ENCODE data around the gene KLF6.

The KLF6 gene

DNA sequence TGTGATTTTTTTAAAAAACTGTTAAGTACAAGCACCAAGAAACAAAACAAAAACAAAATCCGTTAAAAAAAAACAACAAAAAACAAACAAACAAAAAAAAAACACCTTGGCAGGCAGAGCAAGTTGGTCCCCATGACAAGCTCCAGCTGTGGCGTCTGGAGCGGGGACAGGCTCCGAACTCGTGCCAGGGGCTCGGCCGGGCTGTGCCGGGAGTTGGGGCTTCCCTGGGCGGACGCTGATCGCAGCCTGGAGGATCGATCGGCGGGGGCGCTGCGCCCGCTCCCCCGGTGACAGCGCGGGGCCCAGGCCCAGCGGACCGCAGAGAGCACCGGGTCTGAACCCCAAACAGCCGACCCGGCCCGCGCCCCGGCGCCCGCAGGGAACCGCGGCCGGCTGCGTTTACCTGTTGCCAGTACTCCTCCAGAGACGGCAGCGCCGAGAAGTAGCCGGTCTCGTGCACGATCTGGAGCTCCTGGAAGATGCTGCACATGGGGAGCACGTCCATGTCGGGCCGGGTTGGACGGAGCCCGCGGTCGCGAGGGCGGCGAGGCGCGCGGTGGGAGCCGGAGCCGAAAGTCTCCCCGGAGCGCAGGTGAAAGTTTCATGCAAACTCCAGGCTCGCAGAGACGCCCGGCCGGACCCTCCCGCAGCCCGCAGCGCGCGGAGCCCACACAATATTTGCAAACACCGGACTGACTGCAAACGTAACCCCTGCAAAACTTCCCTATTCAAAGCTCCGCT is at the start of gene KLF6:
KLF6 (minus strand) TSS at position 700 of the 741 bp plus-strand sequence; CDS start at position 505, 195 bp downstream.
- DNase-seq = no peak

DNA sequence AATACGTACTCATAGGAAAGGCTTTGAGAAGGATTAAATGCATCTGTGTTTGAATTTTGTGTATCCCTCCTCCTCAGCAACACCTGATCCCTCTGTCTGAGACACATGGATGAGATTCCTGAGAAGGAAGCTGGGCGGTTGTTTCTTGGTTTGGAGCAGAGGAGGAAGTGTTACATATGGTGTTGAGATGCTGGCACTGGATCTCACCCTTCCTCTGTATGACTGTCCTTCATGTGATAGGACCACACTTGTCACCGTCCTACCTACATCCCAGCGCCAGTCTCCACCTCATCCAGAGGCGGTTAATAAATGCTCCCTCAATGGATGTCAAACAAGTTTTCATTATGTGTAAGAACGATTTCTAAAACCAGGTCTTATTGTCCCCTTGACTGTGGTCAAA is 49.4 kb upstream of the KLF6 start:
- no peak for DNase-seq

DNA sequence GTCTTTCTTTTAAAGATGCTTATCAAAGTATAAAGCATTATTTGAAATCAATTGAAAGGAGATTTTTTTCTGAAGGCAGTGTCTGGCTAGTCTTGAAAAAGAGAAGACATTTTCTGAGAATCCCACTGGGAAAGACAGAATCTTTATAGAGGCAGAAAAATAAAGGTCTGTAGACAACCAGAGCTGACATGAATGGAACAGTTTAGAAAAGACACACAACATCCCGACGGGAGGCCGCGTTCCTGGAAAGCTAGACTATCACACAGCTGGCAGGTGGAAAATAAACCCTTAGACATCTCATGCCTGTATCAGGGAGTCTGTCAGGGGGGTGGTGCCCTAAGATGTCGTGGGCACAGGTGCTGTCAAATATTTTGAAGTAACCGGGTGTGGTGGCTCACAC is 48.0 kb upstream of the KLF6 start:
- no peak for DNase-seq

DNA sequence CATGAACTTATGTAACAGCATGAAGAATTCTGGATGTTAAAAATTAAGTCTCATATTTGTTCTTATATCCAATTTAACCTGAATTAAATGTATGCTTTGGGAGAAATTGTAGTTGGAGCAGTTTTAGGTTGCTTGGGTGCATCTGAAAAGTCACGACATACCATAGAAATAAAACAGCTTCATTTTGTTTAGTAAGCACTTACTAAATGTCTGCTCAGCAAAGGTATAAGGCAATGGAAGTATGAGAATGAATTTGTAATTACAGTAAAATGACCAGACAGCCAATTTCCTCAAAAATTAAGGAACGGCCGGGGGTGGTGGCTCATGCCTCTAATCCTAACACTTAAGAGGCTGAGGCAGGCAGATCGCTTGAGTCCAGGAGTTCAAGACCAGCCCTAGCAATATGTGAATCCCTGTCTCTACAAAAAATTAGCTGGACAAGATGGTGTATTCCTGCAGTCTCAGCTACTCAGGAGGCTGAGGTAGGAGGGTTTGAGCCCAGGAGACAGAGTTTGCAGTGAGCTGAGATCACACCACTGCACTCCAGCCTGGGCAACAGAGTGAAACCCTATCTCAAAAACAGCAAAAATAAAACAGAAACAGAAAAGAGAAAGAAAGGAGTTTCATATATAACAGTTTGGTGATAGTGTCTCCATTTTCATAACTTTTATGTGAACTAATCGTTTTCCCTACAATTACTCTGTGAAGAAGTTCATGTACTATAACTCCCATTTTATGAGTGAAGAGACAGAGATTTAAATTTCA is 47.2 kb upstream of the KLF6 start:
- DNase-seq = no peak

DNA sequence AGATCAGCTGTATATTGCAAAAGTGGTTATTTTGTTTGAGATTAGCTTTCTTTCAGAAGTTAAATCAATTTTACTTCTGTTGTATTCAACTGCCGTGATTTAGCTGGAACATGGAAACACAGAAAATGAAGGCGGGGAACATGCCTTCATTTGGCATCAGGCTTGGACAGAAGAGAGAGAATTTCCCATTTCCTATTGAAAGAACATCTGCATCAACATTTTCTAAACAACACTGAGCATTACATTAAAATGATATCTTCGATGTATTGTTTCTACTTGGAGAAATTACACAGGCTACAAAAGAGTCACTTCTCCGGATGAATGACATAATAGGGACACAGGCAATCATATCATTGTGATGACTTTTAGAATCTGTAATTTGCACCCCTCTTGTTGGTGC is 46.6 kb upstream of the KLF6 start:
- no peak for DNase-seq

DNA sequence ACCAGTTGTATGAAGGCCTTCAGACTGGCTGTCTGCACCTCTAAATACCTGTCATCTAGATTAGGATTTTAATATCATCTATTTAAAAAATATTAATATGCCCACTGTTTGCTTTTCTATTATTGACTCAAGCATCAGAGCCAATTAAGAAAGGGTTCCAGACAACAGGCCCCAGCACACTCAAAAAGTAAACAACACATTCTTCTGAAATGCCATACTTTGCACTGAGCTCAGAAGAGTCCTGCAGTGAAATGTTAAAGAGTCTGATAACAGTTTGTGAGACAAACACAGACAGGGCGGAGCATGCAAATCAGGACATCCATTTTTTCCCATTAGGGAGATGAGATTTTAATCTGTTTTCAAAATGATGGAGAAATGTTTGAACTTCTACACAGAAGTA is 45.9 kb upstream of the KLF6 start:
- DNase-seq = no peak

DNA sequence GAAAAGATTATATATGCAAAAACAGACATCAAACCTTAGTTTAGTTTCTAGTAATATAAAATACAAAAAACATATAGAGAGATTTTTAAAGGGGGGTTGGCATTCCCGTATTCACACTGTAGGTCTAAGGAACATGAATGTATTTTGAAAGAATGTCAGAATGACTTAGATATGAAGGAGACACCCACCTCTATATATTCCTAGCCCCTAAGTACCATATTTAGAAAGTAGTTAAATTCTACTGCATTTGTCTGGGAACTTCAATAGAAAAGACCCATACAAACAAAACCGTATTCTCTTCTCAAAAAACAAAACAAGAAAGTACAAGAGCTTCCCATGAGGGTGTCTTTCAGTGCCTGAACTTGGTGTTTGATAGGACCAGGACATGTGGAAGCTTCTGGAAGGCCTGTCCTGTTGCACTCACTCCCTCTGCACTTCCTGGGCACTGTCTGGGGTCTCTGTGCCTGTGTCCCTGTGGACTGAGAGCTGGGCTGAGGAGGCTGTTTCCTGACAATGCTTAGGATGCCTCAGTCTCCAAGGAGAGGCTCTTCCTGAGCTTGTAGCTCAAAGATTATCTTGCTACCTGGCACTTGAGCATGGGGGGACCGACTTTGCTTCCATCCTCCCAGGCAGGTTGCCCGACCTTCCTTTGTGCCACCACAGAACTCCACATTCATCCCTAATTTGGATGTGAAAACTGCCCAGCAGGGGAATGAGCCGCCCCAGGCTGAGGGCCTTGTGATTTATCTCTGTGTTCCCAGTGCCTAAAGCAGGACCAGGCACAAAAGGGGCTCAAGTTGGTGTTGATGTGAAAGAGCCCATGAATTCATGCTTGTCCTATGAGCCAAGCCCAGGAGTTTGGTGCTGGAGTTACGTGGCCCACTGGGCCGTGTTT is 44.4 kb upstream of the KLF6 start:
- DNase-seq = no peak

DNA sequence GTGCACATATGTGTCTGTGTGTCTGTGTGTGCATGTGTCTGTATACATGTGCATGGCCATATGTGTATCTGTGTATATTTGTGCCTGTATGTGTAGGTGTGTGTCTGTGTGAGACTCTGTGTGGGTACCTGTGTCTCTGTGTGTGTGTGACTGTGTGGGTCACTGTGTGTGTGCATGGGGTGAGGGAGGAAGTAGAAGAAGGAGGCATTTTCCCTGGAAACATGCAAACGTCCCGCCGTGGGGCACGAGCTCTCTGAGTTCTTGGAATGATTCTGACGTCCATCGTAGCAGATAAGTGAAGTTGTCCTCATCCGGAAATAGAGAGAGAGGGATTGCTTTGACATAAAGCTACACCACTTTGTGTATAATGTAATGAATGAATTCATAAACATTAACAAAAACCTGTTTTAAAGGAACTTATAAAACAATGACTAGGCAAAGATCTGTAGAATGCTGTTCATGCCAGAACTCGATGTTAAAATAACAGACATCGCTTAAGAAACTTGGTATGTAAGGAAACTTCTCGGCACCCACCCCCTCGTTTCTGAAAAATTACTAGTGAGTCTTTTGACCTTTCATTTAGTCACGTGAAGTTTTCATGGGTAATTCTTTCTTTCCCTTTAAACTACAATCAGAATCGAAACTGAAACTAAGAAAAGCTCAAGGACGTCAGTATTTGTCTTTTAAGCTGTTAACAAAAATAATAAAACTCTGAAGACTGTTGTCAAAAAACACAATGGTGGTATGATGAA is 43.6 kb upstream of the KLF6 start:
- no peak for DNase-seq

DNA sequence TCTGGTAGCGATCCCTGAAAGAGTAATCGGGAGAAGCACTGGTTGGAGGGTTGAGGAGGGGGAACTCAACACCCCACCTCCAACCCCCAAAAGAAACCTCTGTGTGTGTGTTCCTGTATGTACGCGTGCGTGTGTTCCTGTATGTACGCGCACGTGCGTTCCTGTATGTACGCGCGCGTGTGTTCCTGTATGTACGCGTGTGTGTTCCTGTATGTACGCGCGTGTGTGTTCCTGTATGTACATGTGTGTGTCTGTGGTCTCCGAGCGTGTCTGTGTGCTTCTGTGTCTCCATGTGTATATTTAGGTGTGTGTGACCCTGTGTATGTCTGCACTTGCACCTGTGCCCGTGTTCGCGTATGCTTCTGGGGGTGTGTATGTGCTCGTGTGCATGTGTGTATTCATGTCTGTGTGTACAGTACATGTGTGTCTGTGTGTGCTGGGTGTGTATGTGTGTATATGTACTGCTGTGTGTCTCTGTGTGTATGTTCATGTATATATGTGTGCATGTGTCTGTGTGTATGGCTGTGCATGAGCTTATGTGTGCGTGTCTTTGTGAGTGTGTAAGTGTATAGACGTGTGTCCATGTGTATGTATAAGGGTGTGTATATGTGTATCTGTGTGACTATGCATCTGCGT is 42.9 kb upstream of the KLF6 start:
- no peak for DNase-seq

DNA sequence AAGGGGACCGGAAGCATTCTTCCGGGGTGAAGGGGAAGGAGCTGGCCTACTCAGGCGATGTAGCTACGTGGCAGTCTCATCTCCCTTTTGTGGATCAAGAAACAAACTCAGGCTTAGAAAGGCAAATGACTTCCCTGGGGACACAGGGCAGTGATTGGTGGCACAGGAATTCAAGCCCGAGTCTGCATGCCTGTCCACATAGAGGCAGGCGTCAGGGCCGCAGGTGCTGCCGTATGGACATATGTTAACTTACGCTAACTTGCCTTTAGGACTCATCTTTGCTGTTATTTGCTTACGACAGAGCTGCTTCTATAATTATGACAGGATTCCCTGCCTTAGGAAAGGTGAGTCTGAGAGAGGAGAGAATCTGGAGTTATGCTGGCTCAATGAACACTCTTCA is 42.3 kb upstream of the KLF6 start:
- DNase-seq = no peak

DNA sequence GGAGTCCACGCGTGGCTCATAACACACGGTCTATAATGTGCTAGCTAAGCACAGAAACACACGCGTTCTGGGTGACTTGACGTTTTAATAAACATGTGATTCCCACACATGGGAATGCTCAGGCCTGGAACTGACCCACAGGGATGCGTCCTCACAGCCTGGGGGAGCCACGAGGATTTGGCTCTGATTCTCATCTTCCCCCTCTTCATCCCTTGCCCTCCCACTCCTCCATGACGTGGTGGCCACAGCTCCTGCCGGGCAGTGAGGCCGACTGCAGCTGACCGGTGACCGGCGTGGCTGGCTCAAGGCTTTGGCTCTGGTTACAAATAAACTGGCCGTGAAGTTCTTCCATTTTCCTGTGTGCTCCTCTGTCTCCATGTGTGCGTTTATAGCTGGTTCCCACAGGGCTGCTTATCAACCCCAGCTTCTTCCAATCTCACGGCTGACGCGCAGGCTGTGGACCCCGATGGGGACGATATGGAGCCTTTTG is 40.9 kb upstream of the KLF6 start:
- DNase-seq = no peak

DNA sequence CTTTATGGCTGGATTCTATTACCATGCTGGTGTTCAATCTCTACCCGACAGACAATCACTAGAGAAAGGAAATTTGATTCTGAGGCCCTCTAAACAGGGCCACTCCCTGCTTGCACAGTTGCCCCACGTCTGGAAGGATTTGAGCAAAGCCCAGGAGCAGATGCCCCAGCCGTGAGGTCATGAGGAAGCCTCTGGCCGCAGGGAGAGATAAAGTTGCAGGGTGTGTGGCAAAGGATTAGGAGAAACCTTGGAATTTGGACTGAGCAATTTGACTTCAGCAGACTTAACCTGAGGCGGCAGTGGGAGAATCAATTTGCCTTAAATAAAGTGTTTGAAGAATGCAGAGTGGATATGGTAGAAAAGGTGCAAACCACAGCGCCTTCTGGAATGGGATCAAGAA is 40.2 kb upstream of the KLF6 start:
- DNase-seq = no peak

DNA sequence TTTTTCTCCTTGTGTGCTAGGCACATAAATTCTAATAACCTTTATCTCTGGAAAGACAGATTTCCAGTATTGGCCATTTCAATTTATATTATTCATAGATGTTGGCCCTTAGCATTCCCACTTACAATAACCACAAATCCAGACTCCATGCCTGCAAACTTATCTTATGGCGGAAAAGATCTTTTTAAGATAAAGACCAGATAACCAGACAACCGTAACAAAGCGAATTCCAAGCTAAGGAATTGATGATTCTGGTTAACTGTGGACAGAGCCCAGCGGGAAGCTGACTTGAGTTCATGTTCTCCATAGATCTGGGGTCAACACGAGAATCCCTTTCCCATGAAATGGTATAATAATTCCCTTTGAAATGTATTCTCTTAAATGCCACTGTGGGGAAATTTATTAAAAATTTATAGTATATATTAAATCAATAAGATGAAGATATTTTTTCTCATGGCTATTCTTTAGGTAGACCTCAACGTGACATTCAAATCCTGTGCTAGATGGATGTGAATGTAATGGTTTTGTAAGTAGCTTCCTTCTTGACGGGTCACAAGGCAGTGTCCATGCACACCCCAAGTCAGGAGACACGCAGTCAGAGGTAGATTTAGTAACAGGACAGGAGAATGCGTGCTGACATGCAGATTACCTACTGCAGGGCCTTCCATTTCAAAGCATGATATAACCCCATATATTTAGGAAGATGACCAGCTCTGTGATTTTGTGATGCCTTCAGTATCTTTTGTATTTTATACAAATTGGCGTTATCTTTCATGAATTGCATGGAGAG is 37.7 kb upstream of the KLF6 start:
- DNase-seq = no peak

DNA sequence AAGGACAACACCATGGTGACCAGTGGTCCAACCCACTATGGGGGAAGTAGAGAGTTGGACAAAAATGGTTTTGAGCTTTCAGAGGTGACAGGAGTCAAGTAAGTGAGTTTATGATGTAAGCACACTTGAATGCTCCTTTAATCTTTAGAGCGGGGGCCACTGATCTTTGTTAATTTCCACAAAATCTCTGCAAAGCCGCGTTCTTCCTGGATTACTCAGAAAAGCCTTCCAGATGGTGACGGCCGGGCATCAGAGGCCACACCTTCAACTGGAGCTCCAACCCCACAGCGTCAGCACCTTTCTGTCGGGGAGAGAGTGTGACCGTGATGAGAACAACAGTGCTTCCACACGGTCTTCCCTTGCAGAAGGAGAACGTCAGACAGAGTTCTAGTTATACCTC is 35.2 kb upstream of the KLF6 start:
- DNase-seq = no peak

DNA sequence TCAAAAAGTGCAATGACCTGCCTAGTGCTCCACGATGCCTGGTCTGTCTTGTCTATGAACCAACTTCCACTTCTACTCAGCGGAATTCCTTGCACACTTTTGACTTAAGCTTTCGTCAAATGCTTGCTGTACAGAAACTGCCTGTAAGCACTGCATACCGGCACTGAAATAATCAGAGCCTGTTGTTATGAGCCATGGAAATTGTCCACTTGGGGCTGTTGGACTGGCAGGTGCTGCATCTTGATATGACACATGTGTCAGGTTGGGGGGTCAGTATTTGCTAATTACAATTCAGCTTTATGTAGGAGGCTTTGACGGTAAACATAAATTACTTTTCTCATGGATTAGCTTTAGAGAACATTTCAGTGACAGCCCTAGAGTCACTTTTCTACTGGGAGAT is 32.0 kb upstream of the KLF6 start:
- no peak for DNase-seq

DNA sequence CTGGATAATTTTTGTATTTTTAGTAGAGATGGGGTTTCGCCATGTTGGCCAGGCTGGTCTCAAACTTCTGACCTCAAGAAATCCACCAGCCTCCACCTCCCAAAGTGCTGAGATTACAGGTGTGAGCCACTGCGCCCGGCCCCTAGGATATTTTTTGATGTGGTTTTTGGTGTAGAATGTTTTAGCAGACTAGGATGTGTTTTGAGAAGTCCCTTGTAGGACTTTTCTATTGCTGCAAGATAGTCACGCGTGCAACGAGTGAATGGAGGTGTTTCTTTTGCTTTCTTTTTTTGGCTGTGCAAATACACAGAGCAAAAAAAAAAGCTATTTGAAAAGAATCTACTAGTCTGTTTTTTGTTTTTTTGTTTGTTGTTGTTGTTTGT is 29.8 kb upstream of the KLF6 start:
- no peak for DNase-seq

DNA sequence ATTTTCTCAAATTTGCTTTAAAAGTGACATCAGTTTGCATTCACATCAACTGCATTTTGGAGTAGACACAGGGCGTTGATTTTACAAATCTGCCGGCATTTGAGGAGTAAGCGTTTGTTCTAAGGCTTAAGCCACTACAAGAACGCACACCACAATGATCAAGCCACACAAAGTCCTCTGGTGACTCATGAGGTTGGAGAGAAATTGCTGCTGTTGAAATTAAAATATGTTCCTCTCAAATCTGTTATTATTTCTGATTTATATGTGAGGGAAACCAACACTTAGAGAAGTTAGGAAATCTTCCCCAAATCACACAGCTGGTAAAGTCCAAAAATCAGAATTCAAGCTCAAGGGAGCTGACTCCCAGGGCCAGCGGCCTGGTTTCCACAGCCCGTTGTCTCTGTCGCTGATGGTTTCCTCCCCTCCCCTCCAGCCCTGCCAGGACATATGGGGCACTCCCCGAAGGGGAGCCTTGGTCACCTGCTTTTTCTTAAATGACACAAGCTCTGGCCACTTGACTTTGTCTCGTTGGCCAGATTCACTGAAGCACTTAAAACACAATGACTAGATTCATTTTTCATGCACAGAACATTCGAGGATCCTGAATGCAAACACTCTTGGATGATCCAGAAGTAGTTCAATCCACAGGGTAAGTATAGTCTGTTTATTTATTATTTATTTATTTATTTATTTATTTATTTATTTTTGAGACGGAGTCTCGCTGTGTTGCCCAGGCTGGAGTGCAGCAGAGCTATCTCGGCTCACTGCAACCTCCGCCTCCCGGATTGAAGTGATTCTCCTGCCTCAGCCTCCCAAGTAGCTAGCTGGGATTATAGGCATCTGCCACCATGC is 29.2 kb upstream of the KLF6 start:
- no peak for DNase-seq

DNA sequence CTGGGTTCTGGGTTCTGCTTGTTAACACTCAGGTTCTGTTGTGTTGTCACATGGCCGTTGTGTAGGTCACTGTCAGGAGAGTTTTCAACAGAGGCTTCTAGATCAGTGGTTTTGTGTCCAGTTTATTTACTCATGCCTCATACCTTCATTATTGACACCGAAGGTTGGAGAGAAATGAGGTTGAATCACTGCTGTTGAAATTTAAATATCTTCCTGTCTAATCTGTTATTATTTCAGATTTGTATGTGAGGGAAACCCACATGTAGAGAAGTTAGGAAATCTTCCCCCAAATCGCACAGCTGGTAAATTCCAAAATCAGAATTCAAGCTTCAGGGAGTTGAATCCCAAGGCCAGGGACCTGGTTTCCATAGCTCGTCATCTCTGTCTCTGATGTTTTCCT is 28.3 kb upstream of the KLF6 start:
- no peak for DNase-seq

DNA sequence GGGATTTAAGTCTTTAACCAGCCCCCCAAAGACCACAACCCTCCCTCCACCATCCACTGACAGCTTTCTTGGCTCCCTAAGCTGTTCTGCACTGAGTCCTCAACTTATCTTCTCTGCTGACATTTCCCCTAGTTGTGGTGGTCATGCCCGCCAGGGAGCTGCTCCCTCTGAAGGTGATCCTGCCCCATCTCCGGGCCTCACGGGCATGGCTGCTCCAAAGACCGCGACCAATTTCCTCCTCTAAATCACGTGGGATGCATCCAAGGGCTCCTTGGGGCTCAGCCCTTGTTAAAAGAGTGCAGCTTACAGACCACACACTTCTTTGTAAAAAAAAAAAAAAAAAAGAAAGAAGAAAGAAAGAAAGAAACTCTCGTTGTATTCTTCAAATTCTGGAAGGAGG is 27.1 kb upstream of the KLF6 start:
- no peak for DNase-seq

DNA sequence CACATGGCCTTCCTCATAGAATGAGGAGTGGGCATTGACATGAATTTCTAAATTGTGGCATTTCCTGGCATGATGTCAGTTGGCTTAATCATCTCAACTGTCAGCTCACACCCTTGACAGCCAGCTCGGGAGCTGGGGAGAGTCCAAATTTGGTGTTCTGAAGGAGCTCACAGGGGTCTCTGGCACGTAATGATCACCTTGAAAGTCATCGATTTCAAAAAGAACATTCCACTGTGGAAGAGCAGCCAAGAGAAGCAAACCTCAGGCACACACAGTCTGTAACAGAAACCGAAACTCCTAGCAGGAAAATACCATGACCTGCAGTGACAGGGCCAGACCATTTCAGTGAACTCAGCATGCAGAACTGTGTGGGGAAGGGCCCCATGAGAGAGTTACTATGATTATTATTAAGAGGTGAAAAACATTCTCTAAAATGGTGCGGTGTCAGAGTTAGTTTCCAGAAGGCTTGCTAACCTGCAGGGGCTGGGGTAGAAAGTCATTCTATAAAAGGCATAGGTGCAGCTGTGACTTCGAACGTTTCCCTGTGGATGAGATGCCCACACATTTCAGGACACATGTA is 26.4 kb upstream of the KLF6 start:
- no peak for DNase-seq
